ENCODE results near the gene CCP110. TPM values are rescaled to one million over a fixed set of nuclear protein-coding genes. Genes with fewer than 3 reads are reported as not detected.
A peak's percentile ranks its signal among the peaks of the same experiment; 100 is the strongest.

The CCP110 gene
- total and polyA plus RNA-seq, 2 of the 13 experiments (the other 11 are each of a cell fraction or from before 2014, with no cell fraction given) = 10.0 to 11.1 TPM

GRCh38 chr16:19523559-19524355 lies at the start of gene CCP110 (continued):
- TF ChIP-seq ZBTB10 (CRISPR knock-in tag; IDR thresholded peaks at IDR 0.05; ENCODE audit: borderline replicate concordance) (no peak), NFE2L2 (IDR thresholded peaks at IDR 0.05; ENCODE audit: low read length) (no peak), NRL (CRISPR knock-in tag; IDR thresholded peaks at IDR 0.05; ENCODE audit: borderline replicate concordance) (0 out of 2 replicates have a peak, but pooled peaks have one; percentile 64), ZBTB34 (CRISPR knock-in tag; IDR thresholded peaks at IDR 0.05) (peak; percentile 86; the same call in 1 of the 2 replicates), ARID5B (CRISPR knock-in tag; IDR thresholded peaks at IDR 0.05) (no peak), ATF3 (CRISPR knock-in tag; IDR thresholded peaks at IDR 0.05) (no peak), ZBTB20 (CRISPR knock-in tag; IDR thresholded peaks at IDR 0.05; ENCODE audit: borderline replicate concordance, low read depth) (peak; percentile 56; the same call in 1 of the 2 replicates), ERF (CRISPR knock-in tag; IDR thresholded peaks at IDR 0.05) (peak; percentile 93), TAF1 (CRISPR knock-in tag; IDR thresholded peaks at IDR 0.05) (peak; percentile 80), HNF4A (CRISPR knock-in tag; IDR thresholded peaks at IDR 0.05) (no peak), KDM3A (CRISPR knock-in tag; IDR thresholded peaks at IDR 0.05; ENCODE audit: low read depth) (peak; percentile 91), ZNF383 (CRISPR knock-in tag; IDR thresholded peaks at IDR 0.05; ENCODE audit: borderline replicate concordance) (no peak), ZNF740 (CRISPR knock-in tag; IDR thresholded peaks at IDR 0.05) (no peak), ZNF225 (CRISPR knock-in tag; IDR thresholded peaks at IDR 0.05) (peak; percentile 78; the same call in 1 of the 2 replicates), ZNF317 (CRISPR knock-in tag; IDR thresholded peaks at IDR 0.05) (peak; percentile 42; the same call in 1 of the 2 replicates), AKAP8 (CRISPR knock-in tag; IDR thresholded peaks at IDR 0.05) (peak; percentile 53; the same call in 1 of the 2 replicates), ZSCAN31 (CRISPR knock-in tag; IDR thresholded peaks at IDR 0.05; ENCODE audit: low read depth) (0 out of 2 replicates have a peak, but pooled peaks have one; percentile 31), ZNF503 (CRISPR knock-in tag; IDR thresholded peaks at IDR 0.05) (no peak)
